WERI-Rb-1 (cell line): ENCODE measurements around the gene FAM163B.

Experiments
- DNase-seq: peaks from one replicate; pipeline ENCODE4 v3.0.0-alpha.2; 2020
- H3K27ac ChIP-seq: fragments of 250-450 bp; sonication (Bioruptor Pico); 2 replicates; pipeline ENCODE4 v1.5.1; 2020; ENCODE audit warnings: mild to moderate bottlenecking, moderate library complexity
- H3K27me3 ChIP-seq: fragments of 250-450 bp; sonication (Bioruptor Pico); 2 replicates; pipeline ENCODE4 v1.5.1; 2021; ENCODE audit warnings: mild to moderate bottlenecking, low read depth, moderate library complexity; ENCODE audit not compliant: insufficient read depth, severe bottlenecking
- H3K36me3 ChIP-seq: fragments of 250-450 bp; sonication (Bioruptor Pico); 2 replicates; pipeline ENCODE4 v1.5.1; 2020; ENCODE audit warnings: mild to moderate bottlenecking, moderate library complexity
- H3K4me3 ChIP-seq: 2 replicates; pipeline ENCODE4 v1.5.1; 2011; ENCODE audit warnings: low read depth, mild to moderate bottlenecking, control low read depth, low read length
- H3K9me3 ChIP-seq: fragments of 250-450 bp; sonication (Bioruptor Pico); 2 replicates; pipeline ENCODE4 v1.5.1; 2021; ENCODE audit warnings: mild to moderate bottlenecking, moderate library complexity; ENCODE audit not compliant: severe bottlenecking
- CTCF ChIP-seq: IDR thresholded peaks from 2 replicates; pipeline ENCODE4 v1.5.1; 2011; ENCODE audit warnings: low read depth, mild to moderate bottlenecking, control low read depth, inconsistent platforms, low read length

Gene FAM163B

GRCh38 chr9:133543772-133544467 lies 65.3 kb downstream of the FAM163B start:
- DNase-seq: no peak
- H3K27me3 ChIP-seq: no peaks in the 10 kb centered on the region
- H3K36me3 ChIP-seq: no peaks in the 10 kb centered on the region
- H3K9me3 ChIP-seq: no peaks in the 10 kb centered on the region
- TF ChIP-seq CTCF: no peak
- no peak overlapping the region for H3K27ac ChIP-seq
- H3K4me3 ChIP-seq: no peak overlapping the region

GRCh38 chr9:133542002-133542401 lies 67.2 kb downstream of the FAM163B start:
- TF ChIP-seq CTCF: no peak
- Histone ChIP-seq H3K4me3 (no peak overlapping the region), H3K27me3 (no peaks in the 10 kb centered on the region), H3K36me3 (no peaks in the 10 kb centered on the region), H3K27ac (no peak overlapping the region), H3K9me3 (no peaks in the 10 kb centered on the region)
- DNase-seq: no peak

- Histone ChIP-seq H3K9me3 (no peaks in the 10 kb centered on the region), H3K4me3 (no peak overlapping the region)
- TF ChIP-seq CTCF: no peak
Observed at GRCh38 chr9:133540698-133541025, 68.5 kb downstream of the FAM163B start.

GRCh38 chr9:133539991-133540697 lies 69.0 kb downstream of the FAM163B start:
- Histone ChIP-seq H3K4me3 (no peak overlapping the region), H3K27me3 (no peaks in the 10 kb centered on the region), H3K27ac (no peak overlapping the region), H3K9me3 (no peaks in the 10 kb centered on the region), H3K36me3 (no peaks in the 10 kb centered on the region)
- no peak for DNase-seq
- TF ChIP-seq CTCF: no peak

More at GRCh38 chr9:133540698-133541025, 68.5 kb downstream of the FAM163B start:
- H3K36me3 ChIP-seq: no peaks in the 10 kb centered on the region
- no peaks in the 10 kb centered on the region for H3K27me3 ChIP-seq
- H3K27ac ChIP-seq: no peak overlapping the region
- no peak for DNase-seq

- H3K4me3 ChIP-seq: no peak overlapping the region
- no peak for DNase-seq
Observed at GRCh38 chr9:133538851-133539833, 70.0 kb downstream of the FAM163B start.

More at GRCh38 chr9:133538851-133539833, 70.0 kb downstream of the FAM163B start:
- TF ChIP-seq CTCF: no peak
- H3K9me3 ChIP-seq: no peaks in the 10 kb centered on the region
- H3K27ac ChIP-seq: no peak overlapping the region
- H3K27me3 ChIP-seq: no peaks in the 10 kb centered on the region
- H3K36me3 ChIP-seq: no peaks in the 10 kb centered on the region
